NCI-H2227 (cell line): ENCODE results near the gene SLC30A7.
"Not testable (repeated sequence)": the region's sequence is repeated elsewhere in the genome, so short reads cannot be mapped to it uniquely, and the experiment has no call there.

Experiments
- DNase-seq: peaks from one replicate; lab custom pipeline; 2025; ENCODE audit not compliant: unreplicated experiment; lab: John Stamatoyannopoulos, UW

SLC30A7 gene

GRCh38 chr1:100936194-100936967 lies 40.5 kb downstream of the SLC30A7 start:
- DNase-seq = no peak

GRCh38 chr1:100941098-100941527 lies 45.2 kb downstream of the SLC30A7 start:
- DNase-seq = no peak

- no peak for DNase-seq
These were observed 45.8 kb downstream of the SLC30A7 start for GRCh38 chr1:100941580-100942216.

GRCh38 chr1:100942304-100943046 lies 46.6 kb downstream of the SLC30A7 start:
- DNase-seq = no peak

GRCh38 chr1:100943533-100943932 lies 47.6 kb downstream of the SLC30A7 start:
- DNase-seq = no peak

GRCh38 chr1:100946064-100946463 lies 50.2 kb downstream of the SLC30A7 start:
- DNase-seq = not testable (repeated sequence)

- DNase-seq = not testable (repeated sequence)
These were observed 51.9 kb downstream of the SLC30A7 start for GRCh38 chr1:100947816-100948215.

GRCh38 chr1:100948721-100949405 lies 53.0 kb downstream of the SLC30A7 start:
- not testable (repeated sequence) for DNase-seq

- DNase-seq = peak; percentile 67
These were observed 53.7 kb downstream of the SLC30A7 start for GRCh38 chr1:100949515-100950158.

- DNase-seq = no peak
These were observed 54.4 kb downstream of the SLC30A7 start for GRCh38 chr1:100950337-100950736.

GRCh38 chr1:100950781-100951180 lies 54.9 kb downstream of the SLC30A7 start:
- no peak for DNase-seq

- DNase-seq = no peak
These were observed 56.3 kb downstream of the SLC30A7 start for GRCh38 chr1:100952104-100952745.

GRCh38 chr1:100952970-100953369 lies 57.1 kb downstream of the SLC30A7 start:
- DNase-seq = not testable (repeated sequence)

- DNase-seq = peak; percentile 14
These were observed 58.3 kb downstream of the SLC30A7 start for GRCh38 chr1:100953960-100954730.

- DNase-seq = no peak
These were observed 59.4 kb downstream of the SLC30A7 start for GRCh38 chr1:100955322-100955721.

- DNase-seq = no peak
These were observed 63.7 kb downstream of the SLC30A7 start for GRCh38 chr1:100959502-100960060.

GRCh38 chr1:100960098-100960497 lies 64.2 kb downstream of the SLC30A7 start:
- no peak for DNase-seq

- no peak for DNase-seq
These were observed 72.7 kb downstream of the SLC30A7 start for GRCh38 chr1:100968621-100969020.

GRCh38 chr1:100969327-100969726 lies 73.4 kb downstream of the SLC30A7 start:
- DNase-seq = no peak
